Adrenal gland (tissue), 5 donors: ENCODE measurements around the gene PLD5.
"Not testable (repeated sequence)": the region's sequence is repeated elsewhere in the genome, so short reads cannot be mapped to it uniquely, and the experiment has no call there.

Source experiments
- CTCF ChIP-seq, 6 experiments: fragments of 450-650 bp in 4 of 6; fragments of 200-600 bp in 2 of 6; sonication (generic) in 1 of 6; IDR thresholded peaks; 1 replicate in 5 of 6; 2 replicates in 1 of 6; pipeline versions ENCODE4 v1.5.1 to v1.8.0; 2016 to 2021; ENCODE audit warnings: antibody characterized with exemption in 6 of 6, mild to moderate bottlenecking in 2 of 6, moderate library complexity in 1 of 6
- POLR2A ChIP-seq, 2 donors: fragments of 450-650 bp; IDR thresholded peaks; one replicate each; pipeline ENCODE4 v1.6.1; 2017; ENCODE audit warnings: antibody characterized with exemption in 2 of 2, mild to moderate bottlenecking in 2 of 2, moderate library complexity in 1 of 2
- donor health status: DM: no; HTN: no; CAD: no.

GRCh38 chr1:242327381-242327780 lies 197.1 kb downstream of the PLD5 start:
- TF ChIP-seq POLR2A, CTCF (IDR thresholded peaks at IDR 0.05): not testable (repeated sequence)
